Measurements from ENCODE around the gene ATP6V1F. TPM values are rescaled to one million over a fixed set of nuclear protein-coding genes. Genes with fewer than 3 reads are reported as not detected.

ATP6V1F gene
- total RNA-seq, 1 donor from 2014 or later, result 119 TPM

DNA sequence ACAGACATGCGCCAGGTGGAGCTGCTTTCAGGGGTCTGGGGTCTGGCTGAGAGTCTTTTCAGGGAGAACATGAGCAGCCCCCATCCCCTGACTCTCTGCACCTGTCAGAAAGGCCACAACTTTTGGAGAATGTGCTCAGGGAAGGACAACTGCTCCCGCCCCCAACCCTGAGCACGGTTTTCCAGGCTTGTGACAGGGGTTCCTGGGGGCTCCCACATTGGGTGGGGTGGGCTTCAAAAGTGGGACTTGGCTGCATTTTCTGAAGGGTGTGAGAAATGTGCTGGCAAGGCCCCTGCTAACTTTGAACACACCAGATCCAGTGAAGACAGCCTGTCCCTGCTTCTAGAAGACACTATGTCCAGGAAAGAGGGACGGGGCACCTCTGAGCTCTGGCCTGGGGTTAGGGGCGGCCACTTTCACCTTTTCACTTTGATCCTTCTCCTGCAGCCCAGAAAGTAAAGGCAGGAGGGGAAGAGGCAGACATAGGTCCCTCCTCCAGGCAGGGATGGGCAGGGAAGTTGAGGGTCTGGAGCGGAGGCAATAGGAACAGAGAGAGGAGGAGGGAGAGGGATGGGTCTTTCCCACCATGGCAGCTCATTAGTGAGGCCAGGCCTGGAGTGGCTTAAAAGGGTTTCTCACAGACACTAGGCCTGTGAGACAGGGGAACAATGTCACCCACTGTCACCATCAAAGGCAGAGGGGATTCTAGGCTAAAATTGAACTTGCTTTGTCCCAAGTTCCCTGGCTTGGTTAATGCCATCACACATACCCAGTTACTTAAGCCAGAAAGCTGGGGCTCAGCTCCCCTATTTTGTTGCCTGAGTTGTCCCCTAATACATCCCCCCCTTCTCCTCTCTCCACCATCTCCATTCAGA lies 46.3 kb downstream of the ATP6V1F start:
- peaks cover 14% of the 10 kb centered on the region for H3K4me1 ChIP-seq
- H3K9me3 ChIP-seq, result no peaks in the 10 kb centered on the region
- intact Hi-C loops (cut with DNase I), result no loop called here
- no peak for DNase-seq (ENCODE audit: extremely low spot score in 2 of 2)
- no peaks in the 10 kb centered on the region for H3K36me3 ChIP-seq
- no peaks in the 10 kb centered on the region for H3K27me3 ChIP-seq
- H3K4me3 ChIP-seq, result peak overlapping the region; percentile 10 to 40
- TF ChIP-seq, protein P1, sequence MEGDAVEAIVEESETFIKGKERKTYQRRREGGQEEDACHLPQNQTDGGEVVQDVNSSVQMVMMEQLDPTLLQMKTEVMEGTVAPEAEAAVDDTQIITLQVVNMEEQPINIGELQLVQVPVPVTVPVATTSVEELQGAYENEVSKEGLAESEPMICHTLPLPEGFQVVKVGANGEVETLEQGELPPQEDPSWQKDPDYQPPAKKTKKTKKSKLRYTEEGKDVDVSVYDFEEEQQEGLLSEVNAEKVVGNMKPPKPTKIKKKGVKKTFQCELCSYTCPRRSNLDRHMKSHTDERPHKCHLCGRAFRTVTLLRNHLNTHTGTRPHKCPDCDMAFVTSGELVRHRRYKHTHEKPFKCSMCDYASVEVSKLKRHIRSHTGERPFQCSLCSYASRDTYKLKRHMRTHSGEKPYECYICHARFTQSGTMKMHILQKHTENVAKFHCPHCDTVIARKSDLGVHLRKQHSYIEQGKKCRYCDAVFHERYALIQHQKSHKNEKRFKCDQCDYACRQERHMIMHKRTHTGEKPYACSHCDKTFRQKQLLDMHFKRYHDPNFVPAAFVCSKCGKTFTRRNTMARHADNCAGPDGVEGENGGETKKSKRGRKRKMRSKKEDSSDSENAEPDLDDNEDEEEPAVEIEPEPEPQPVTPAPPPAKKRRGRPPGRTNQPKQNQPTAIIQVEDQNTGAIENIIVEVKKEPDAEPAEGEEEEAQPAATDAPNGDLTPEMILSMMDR (IDR thresholded peaks at IDR 0.05), result no peak
- TF ChIP-seq POLR2AphosphoS5 (IDR thresholded peaks at IDR 0.05; ENCODE audit: insufficient read depth in 1 of 2, low read depth in 1 of 2) (no peak), POLR2A (IDR thresholded peaks at IDR 0.05) (no peak)
- H3K27ac ChIP-seq, result no peak overlapping the region

DNA sequence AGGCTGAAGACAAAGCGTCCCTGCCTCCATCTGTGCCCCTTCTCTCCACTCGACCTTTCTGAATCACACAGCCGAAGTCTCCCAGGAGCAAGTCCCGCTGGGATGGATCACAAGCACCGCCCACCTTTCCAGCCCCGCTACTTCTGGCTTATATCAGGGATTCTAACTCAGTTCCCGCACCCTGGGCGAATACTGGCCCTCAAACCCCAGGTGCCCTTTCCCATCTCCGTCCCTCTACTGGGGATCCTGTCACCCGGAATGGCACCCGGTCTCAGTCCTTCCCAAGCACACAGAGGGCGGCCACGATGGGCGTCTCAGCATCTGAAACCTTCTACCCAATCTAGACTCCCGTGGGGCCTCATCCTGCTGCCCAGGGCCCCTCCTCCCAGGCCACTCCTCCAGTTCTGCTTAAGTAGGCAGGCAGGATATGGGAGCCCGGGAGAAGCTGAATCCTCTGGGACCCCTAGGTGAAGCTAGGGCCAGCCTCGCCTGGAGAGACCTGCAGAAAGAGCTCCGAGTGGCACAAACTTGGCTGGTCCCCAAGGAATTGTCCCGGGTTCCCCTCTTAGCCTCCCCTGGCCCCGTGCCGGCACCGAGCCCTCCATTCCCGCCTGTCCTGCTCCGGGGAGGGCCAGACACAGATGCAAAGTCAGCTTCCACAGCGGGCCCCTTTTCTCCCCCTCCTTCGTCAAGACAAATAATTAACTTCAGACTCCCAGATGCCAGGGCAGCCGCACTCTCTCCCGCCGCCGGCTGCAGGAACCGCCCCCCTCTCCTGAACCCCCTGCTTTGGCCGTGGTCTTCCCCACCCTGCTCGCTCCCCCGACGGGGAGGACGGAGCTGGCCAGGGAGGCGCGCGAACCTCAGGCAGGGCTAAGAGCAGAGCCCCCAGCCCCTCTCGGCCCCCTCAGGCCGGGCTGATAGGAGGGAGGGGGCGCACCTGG lies 47.2 kb downstream of the ATP6V1F start:
- no peaks in the 10 kb centered on the region for H3K9me3 ChIP-seq
- TF ChIP-seq, protein P1 (IDR thresholded peaks at IDR 0.05), result no peak
- TF ChIP-seq POLR2AphosphoS5 (IDR thresholded peaks at IDR 0.05; ENCODE audit: insufficient read depth in 1 of 2, low read depth in 1 of 2), result peak in 1 of 2 donors; percentile 10
- intact Hi-C loops (cut with DNase I), result loop anchor here (10.0 kb wide), 1 partner anchor 175 kb away; no protein-coding TSS in a partner anchor
- peak overlapping the region; percentile 10 to 40 for H3K4me3 ChIP-seq
- no peak overlapping the region for H3K27ac ChIP-seq
- H3K4me1 ChIP-seq, result peaks cover 17% of the 10 kb centered on the region
- H3K27me3 ChIP-seq, result no peaks in the 10 kb centered on the region
- no peak for DNase-seq (ENCODE audit: extremely low spot score in 2 of 2)
- H3K36me3 ChIP-seq, result no peaks in the 10 kb centered on the region

DNA sequence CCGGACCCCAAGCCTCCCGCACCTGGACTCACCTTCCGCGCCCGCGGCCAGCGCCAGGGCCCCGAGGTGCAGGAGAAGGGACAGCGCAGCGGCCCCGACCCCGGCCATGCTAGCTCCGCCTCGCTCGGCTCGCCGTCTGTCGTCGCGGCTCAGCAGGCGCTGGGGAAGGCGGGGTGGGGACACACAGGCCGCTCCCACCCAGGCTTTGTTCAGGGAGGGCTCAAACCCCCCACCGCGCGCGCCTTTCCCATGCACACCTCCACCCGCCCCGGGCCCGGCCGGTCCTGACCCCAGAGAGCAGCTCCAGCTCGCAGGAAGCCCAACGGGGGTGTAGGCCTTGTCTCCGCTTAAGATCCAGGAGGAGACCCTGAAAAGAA lies 47.9 kb downstream of the ATP6V1F start, which contains the start of gene KCP:
Gene KCP (minus strand): TSS at position 141 of the 377 bp plus-strand sequence. CDS start 33 bp downstream, at position 108.
- no peak within 1 kb of the TSS for H3K27ac ChIP-seq
- no peak for DNase-seq (ENCODE audit: extremely low spot score in 2 of 2)
- H3K36me3 ChIP-seq, result no peaks in the 10 kb centered on the region
- intact Hi-C loops (cut with DNase I), result loop anchor here (10.0 kb wide), 1 partner anchor 174 kb away; no protein-coding TSS in a partner anchor
- no peaks in the 10 kb centered on the region for H3K9me3 ChIP-seq
- TF ChIP-seq, protein P1 (IDR thresholded peaks at IDR 0.05), result no peak
- no peak for TF ChIP-seq POLR2AphosphoS5 (IDR thresholded peaks at IDR 0.05; ENCODE audit: insufficient read depth in 1 of 2, low read depth in 1 of 2)
- H3K27me3 ChIP-seq, result no peaks in the 10 kb centered on the region
- peak within 1 kb of the TSS; percentile 10 to 40 for H3K4me3 ChIP-seq
- H3K4me1 ChIP-seq, result peaks cover 24% of the 10 kb centered on the region

DNA sequence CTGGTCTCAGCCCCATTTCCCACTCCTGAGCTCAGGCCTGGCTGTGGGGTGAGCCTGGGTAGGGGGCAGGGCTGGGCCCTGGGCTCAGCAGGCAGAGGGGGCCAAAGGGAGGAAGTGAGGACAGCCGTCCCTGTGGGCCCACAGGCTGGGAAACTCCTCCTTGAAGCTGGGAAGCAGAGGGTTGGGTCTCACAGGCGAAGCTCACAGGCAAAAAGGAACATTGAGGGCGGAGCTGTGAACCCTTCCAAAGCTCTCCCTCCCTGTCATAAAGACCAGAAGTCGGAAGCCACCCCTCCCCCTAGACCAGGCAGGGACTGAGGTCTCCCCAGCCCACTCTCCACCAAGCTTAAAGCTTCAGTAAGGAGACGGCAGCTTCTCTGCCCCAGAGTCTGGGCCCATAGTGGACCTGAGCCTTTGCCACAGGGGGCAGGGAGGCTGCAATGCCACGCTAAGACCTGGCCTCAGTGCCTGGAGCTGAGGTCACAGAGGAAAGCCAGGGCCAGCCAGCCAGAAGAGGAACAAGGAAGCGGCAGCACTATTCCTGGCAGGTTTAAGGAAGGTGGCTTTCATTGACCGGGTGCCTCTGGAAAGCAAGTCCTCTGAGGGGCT lies 48.9 kb downstream of the ATP6V1F start:
- DNase-seq (ENCODE audit: extremely low spot score in 2 of 2), result no peak
- H3K27me3 ChIP-seq, result no peaks in the 10 kb centered on the region
- intact Hi-C loops (cut with DNase I), result loop anchor here (10.0 kb wide), 1 partner anchor 173 kb away; no protein-coding TSS in a partner anchor

More for the DNA sequence above, 48.9 kb downstream of the ATP6V1F start:
- no peak for TF ChIP-seq POLR2A (IDR thresholded peaks at IDR 0.05)
- TF ChIP-seq, protein P1 (IDR thresholded peaks at IDR 0.05), result no peak
- TF ChIP-seq POLR2AphosphoS5 (IDR thresholded peaks at IDR 0.05; ENCODE audit: insufficient read depth in 1 of 2, low read depth in 1 of 2), result no peak
- no peak overlapping the region for H3K27ac ChIP-seq
- no peak overlapping the region for H3K4me3 ChIP-seq
- no peaks in the 10 kb centered on the region for H3K36me3 ChIP-seq
- peaks cover 30% of the 10 kb centered on the region for H3K4me1 ChIP-seq
- no peaks in the 10 kb centered on the region for H3K9me3 ChIP-seq
